Upper lobe of left lung (tissue), 6 donors: ENCODE measurements around the gene SP8. TPM values are rescaled to one million over a fixed set of nuclear protein-coding genes. Genes with fewer than 3 reads are reported as not detected.
A peak's percentile ranks its signal among the peaks of the same experiment; 100 is the strongest.

Source experiments
- ATAC-seq, 2 donors: fragments of 200-7000 bp; cut with Tn5 transposase; one replicate each; pipeline ENCODE4 v1.9.1; 2022; ENCODE audit warnings: mild to moderate bottlenecking in 2 of 2, moderate library complexity in 2 of 2; ENCODE audit not compliant: low FRiP score in 2 of 2
- DNase-seq, 2 donors: peaks; one replicate each; pipeline ENCODE4 v3.0.0-alpha.2; 2019 to 2020
- H3K27ac ChIP-seq, 4 donors: fragments of 200-600 bp; sonication (generic); one replicate each; pipeline ENCODE4 v1.5.1; 2016 to 2019
- H3K27me3 ChIP-seq, 4 donors: fragments of 200-600 bp; sonication (generic); one replicate each; pipeline ENCODE4 v1.5.1; 2017 to 2019
- H3K36me3 ChIP-seq, 4 donors: fragments of 200-600 bp; sonication (generic); one replicate each; pipeline ENCODE4 v1.5.1; 2016 to 2019
- H3K4me1 ChIP-seq, 4 donors: fragments of 200-600 bp; sonication (generic); one replicate each; pipeline ENCODE4 v1.5.1; 2018 to 2019
- H3K4me3 ChIP-seq, 4 donors: fragments of 200-600 bp; sonication (generic); one replicate each; pipeline ENCODE4 v1.5.1; 2017 to 2019; ENCODE audit warnings: mild to moderate bottlenecking in 2 of 4, moderate library complexity in 1 of 4
- H3K9me3 ChIP-seq, 4 donors: fragments of 200-600 bp; sonication (generic); one replicate each; pipeline ENCODE4 v1.5.1; 2018 to 2019
- CTCF ChIP-seq, 6 experiments: fragments of 450-650 bp in 4 of 6; fragments of 200-600 bp in 2 of 6; sonication (generic) in 2 of 6; IDR thresholded peaks; one replicate each; pipeline ENCODE4 v1.5.1; 2016 to 2019; ENCODE audit warnings: antibody characterized with exemption in 6 of 6
- EP300 ChIP-seq, 4 donors: sonication (generic); formaldehyde crosslinking; IDR thresholded peaks; one replicate each; pipeline ENCODE4 v1.5.1; 2017; ENCODE audit warnings: antibody characterized with exemption in 4 of 4, control low read depth in 2 of 4
- POLR2A ChIP-seq, 4 donors: fragments of 450-650 bp; IDR thresholded peaks; one replicate each; pipeline ENCODE4 v1.5.1; 2016 to 2017; ENCODE audit warnings: antibody characterized with exemption in 4 of 4, mild to moderate bottlenecking in 2 of 4
- POLR2AphosphoS5 ChIP-seq, 2 donors: sonication (generic); formaldehyde crosslinking; IDR thresholded peaks; one replicate each; pipeline ENCODE4 v1.5.1; 2017; ENCODE audit warnings: antibody characterized with exemption in 2 of 2
- WGBS, 2 donors: methylation state at CpG; one replicate each; pipeline ENCODE4 v1.1.5; 2017 to 2018; 5-methylcytosine and 5-hydroxymethylcytosine counted together
- total RNA-seq, 6 donors: library from RNA; depleted of rRNA in 4 of 6; stranded (reverse); fragments of >200 nt in 4 of 6; gene quantifications; one replicate each; pipeline versions ENCODE4 v1.1.0 to v1.2.1, GENCODE V29; 2016 to 2021
- donor health status: DM: no; HTN: no; CAD: no; lungs with moderate emphysema.
- donor health status: DM: no; HTN: yes; CAD: no; lungs with severe emphysema.

SP8 gene
- total RNA-seq, 6 donors from 2014 or later, result not detected

- no peaks in the 10 kb centered on the region for H3K36me3 ChIP-seq
- 4 to 7% methylated on average over 14 of the region's 14 CpGs for WGBS, 2 donors
- ATAC-seq (no peak), DNase-seq (peak in 1 of 2 donors; percentile 48)
- H3K27me3 ChIP-seq, result peaks cover 1 to 86% (median 52%) of the 10 kb centered on the region in 4 donors
- H3K9me3 ChIP-seq, result no peaks in the 10 kb centered on the region
- H3K27ac ChIP-seq, result no peak overlapping the region
- TF ChIP-seq EP300 (IDR thresholded peaks at IDR 0.05) (no peak), CTCF (IDR thresholded peaks at IDR 0.05) (no peak), POLR2A (IDR thresholded peaks at IDR 0.05) (no peak), POLR2AphosphoS5 (IDR thresholded peaks at IDR 0.05) (no peak)
- peak overlapping the region in 3 of 4 donors; percentile 19 to 37 (median 29) for H3K4me3 ChIP-seq
- H3K4me1 ChIP-seq, result peaks cover 33 to 46% (median 36%) of the 10 kb centered on the region in 4 donors
These were observed 286 bp downstream of the SP8 start for GRCh38 chr7:20786421-20786778.

GRCh38 chr7:20786049-20786412 is 655 bp downstream of the SP8 start:
- Histone ChIP-seq H3K27me3 (peaks cover 1 to 82% (median 48%) of the 10 kb centered on the region in 4 donors), H3K27ac (no peak overlapping the region), H3K9me3 (no peaks in the 10 kb centered on the region), H3K4me3 (peak overlapping the region in 2 of 4 donors; percentile 29 to 37), H3K36me3 (no peaks in the 10 kb centered on the region), H3K4me1 (peaks cover 33 to 44% (median 36%) of the 10 kb centered on the region in 4 donors)
- 12 to 15% methylated on average over 10 of the region's 10 CpGs for WGBS, 2 donors
- no peak for ATAC-seq
- TF ChIP-seq CTCF (IDR thresholded peaks at IDR 0.05), result no peak
- TF ChIP-seq POLR2A (IDR thresholded peaks at IDR 0.05), result no peak
- TF ChIP-seq EP300 (IDR thresholded peaks at IDR 0.05), result no peak
- no peak for TF ChIP-seq POLR2AphosphoS5 (IDR thresholded peaks at IDR 0.05)
- DNase-seq, result no peak

- Histone ChIP-seq H3K27ac (no peak overlapping the region), H3K4me1 (peaks cover 33 to 41% (median 35%) of the 10 kb centered on the region in 4 donors), H3K4me3 (peak overlapping the region in 2 of 4 donors; percentile 26 to 37), H3K36me3 (no peaks in the 10 kb centered on the region), H3K27me3 (peaks cover 1 to 81% (median 45%) of the 10 kb centered on the region in 4 donors), H3K9me3 (no peaks in the 10 kb centered on the region)
- DNase-seq (peak in 1 of 2 donors; percentile 85), ATAC-seq (peak in 1 of 2 donors; percentile 19)
- WGBS, 2 donors, result 4 to 8% methylated on average over 43 to 44 of the region's 89 CpGs
- TF ChIP-seq POLR2AphosphoS5 (IDR thresholded peaks at IDR 0.05) (no peak), POLR2A (IDR thresholded peaks at IDR 0.05) (no peak), CTCF (IDR thresholded peaks at IDR 0.05) (no peak), EP300 (IDR thresholded peaks at IDR 0.05) (no peak)
These were observed 1.3 kb downstream of the SP8 start for GRCh38 chr7:20785157-20786048.

- peaks cover 1 to 81% (median 42%) of the 10 kb centered on the region in 4 donors for H3K27me3 ChIP-seq
- peaks cover 33 to 41% (median 35%) of the 10 kb centered on the region in 4 donors for H3K4me1 ChIP-seq
- no peaks in the 10 kb centered on the region for H3K9me3 ChIP-seq
- 9 to 11% methylated on average over 36 to 44 of the region's 93 CpGs for WGBS, 2 donors
- DNase-seq, result peak in 1 of 2 donors; percentile 87
- no peak overlapping the region for H3K27ac ChIP-seq
- ATAC-seq, result peak in 1 of 2 donors; percentile 33
- no peaks in the 10 kb centered on the region for H3K36me3 ChIP-seq
- H3K4me3 ChIP-seq, result peak overlapping the region in 3 of 4 donors; percentile 13 to 37 (median 26)
- TF ChIP-seq CTCF (IDR thresholded peaks at IDR 0.05) (no peak), POLR2A (IDR thresholded peaks at IDR 0.05) (no peak), EP300 (IDR thresholded peaks at IDR 0.05) (no peak), POLR2AphosphoS5 (IDR thresholded peaks at IDR 0.05) (no peak)
These were observed 2.1 kb downstream of the SP8 start for GRCh38 chr7:20784388-20785156.
